ENCODE measurements around the gene MAP3K9. TPM values are rescaled to one million over a fixed set of nuclear protein-coding genes. Genes with fewer than 3 reads are reported as not detected.
A peak's percentile ranks its signal among the peaks of the same experiment; 100 is the strongest.

Gene MAP3K9
- total RNA-seq, 1 experiment from 2014 or later: 28.0 TPM

DNA sequence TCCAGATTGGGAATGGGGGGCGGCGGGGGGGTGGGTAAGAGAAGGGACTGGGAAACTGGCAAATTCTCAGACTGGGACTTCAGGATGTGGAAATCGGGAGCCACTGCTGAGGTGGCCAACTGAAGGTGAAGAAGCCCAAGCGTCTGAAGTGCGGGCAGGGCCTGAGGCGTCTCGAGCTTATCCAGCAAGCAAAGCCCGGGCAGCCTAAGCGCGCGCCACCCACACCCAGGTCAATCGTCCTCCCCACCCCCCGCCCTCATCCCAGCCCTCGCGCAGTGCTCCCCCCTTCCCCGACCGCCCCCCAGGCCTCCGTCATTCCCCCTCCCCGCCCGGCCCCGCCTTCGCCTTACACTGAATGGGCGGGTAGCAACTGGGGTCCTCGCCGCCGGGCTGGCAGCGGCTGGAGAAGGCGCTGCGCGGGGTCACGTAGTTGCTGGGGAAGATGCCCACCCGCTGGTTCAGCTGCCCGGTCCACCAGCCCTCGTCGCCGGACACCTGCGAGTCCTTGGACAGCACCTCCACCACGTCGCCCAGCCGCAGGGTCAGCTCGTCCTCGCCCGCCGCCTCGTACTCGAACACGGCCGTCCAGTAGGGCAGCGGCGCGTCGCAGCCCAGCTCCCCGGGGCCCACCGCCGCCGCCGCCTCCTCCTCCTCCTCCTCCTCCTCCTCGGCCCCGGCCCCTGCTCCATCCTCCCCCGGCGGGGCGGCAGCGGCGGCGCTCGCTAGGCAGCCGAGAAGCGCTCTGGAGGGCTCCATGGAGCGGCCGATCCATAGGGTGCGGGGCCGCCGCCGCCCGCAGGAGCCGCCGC, 693 bp downstream of the MAP3K9 start (continued):
- TF ChIP-seq, protein P1, sequence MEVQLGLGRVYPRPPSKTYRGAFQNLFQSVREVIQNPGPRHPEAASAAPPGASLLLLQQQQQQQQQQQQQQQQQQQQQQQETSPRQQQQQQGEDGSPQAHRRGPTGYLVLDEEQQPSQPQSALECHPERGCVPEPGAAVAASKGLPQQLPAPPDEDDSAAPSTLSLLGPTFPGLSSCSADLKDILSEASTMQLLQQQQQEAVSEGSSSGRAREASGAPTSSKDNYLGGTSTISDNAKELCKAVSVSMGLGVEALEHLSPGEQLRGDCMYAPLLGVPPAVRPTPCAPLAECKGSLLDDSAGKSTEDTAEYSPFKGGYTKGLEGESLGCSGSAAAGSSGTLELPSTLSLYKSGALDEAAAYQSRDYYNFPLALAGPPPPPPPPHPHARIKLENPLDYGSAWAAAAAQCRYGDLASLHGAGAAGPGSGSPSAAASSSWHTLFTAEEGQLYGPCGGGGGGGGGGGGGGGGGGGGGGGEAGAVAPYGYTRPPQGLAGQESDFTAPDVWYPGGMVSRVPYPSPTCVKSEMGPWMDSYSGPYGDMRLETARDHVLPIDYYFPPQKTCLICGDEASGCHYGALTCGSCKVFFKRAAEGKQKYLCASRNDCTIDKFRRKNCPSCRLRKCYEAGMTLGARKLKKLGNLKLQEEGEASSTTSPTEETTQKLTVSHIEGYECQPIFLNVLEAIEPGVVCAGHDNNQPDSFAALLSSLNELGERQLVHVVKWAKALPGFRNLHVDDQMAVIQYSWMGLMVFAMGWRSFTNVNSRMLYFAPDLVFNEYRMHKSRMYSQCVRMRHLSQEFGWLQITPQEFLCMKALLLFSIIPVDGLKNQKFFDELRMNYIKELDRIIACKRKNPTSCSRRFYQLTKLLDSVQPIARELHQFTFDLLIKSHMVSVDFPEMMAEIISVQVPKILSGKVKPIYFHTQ (CRISPR knock-in tag; IDR thresholded peaks at IDR 0.05): no peak
- TF ChIP-seq MLX (CRISPR knock-in tag; IDR thresholded peaks at IDR 0.05) (no peak), ZNF396 (CRISPR knock-in tag; IDR thresholded peaks at IDR 0.05; ENCODE audit: borderline replicate concordance) (no peak), ZNF219 (CRISPR knock-in tag; IDR thresholded peaks at IDR 0.05; ENCODE audit: borderline replicate concordance) (no peak), CBFB (CRISPR knock-in tag; IDR thresholded peaks at IDR 0.05; ENCODE audit: low read depth) (0 out of 2 replicates have a peak, but pooled peaks have one; percentile 35), PRRX2 (CRISPR knock-in tag; IDR thresholded peaks at IDR 0.05) (no peak), SP1 (CRISPR knock-in tag; conservative IDR thresholded peaks at IDR 0.05) (no peak), GRHL2 (CRISPR knock-in tag; IDR thresholded peaks at IDR 0.05; ENCODE audit: insufficient replicate concordance, severe bottlenecking) (no peak), ATF1 (CRISPR knock-in tag; IDR thresholded peaks at IDR 0.05) (no peak), KAT7 (CRISPR knock-in tag; IDR thresholded peaks at IDR 0.05; ENCODE audit: borderline replicate concordance) (no peak), NR3C1 (CRISPR knock-in tag; conservative IDR thresholded peaks at IDR 0.05; ENCODE audit: low read depth) (no peak), TP53 (CRISPR knock-in tag; IDR thresholded peaks at IDR 0.05) (0 out of 2 replicates have a peak, but pooled peaks have one; percentile 33), FOXP1 (CRISPR knock-in tag; IDR thresholded peaks at IDR 0.05; ENCODE audit: borderline replicate concordance) (0 out of 2 replicates have a peak, but pooled peaks have one; percentile 27), CREB1 (CRISPR knock-in tag; IDR thresholded peaks at IDR 0.05) (no peak), ZNF423 (CRISPR knock-in tag; IDR thresholded peaks at IDR 0.05) (no peak)
- TF ChIP-seq, protein P2, sequence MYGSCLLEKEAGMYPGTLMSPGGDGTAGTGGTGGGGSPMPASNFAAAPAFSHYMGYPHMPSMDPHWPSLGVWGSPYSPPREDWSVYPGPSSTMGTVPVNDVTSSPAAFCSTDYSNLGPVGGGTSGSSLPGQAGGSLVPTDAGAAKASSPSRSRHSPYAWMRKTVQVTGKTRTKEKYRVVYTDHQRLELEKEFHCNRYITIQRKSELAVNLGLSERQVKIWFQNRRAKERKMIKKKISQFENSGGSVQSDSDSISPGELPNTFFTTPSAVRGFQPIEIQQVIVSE (CRISPR knock-in tag; IDR thresholded peaks at IDR 0.05; ENCODE audit: borderline replicate concordance): no peak
- TF ChIP-seq, protein P3, sequence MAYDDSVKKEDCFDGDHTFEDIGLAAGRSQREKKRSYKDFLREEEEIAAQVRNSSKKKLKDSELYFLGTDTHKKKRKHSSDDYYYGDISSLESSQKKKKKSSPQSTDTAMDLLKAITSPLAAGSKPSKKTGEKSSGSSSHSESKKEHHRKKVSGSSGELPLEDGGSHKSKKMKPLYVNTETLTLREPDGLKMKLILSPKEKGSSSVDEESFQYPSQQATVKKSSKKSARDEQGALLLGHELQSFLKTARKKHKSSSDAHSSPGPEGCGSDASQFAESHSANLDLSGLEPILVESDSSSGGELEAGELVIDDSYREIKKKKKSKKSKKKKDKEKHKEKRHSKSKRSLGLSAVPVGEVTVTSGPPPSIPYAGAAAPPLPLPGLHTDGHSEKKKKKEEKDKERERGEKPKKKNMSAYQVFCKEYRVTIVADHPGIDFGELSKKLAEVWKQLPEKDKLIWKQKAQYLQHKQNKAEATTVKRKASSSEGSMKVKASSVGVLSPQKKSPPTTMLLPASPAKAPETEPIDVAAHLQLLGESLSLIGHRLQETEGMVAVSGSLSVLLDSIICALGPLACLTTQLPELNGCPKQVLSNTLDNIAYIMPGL (CRISPR knock-in tag; IDR thresholded peaks at IDR 0.05): 0 out of 2 replicates have a peak, but pooled peaks have one; percentile 31
- TF ChIP-seq, protein P4, sequence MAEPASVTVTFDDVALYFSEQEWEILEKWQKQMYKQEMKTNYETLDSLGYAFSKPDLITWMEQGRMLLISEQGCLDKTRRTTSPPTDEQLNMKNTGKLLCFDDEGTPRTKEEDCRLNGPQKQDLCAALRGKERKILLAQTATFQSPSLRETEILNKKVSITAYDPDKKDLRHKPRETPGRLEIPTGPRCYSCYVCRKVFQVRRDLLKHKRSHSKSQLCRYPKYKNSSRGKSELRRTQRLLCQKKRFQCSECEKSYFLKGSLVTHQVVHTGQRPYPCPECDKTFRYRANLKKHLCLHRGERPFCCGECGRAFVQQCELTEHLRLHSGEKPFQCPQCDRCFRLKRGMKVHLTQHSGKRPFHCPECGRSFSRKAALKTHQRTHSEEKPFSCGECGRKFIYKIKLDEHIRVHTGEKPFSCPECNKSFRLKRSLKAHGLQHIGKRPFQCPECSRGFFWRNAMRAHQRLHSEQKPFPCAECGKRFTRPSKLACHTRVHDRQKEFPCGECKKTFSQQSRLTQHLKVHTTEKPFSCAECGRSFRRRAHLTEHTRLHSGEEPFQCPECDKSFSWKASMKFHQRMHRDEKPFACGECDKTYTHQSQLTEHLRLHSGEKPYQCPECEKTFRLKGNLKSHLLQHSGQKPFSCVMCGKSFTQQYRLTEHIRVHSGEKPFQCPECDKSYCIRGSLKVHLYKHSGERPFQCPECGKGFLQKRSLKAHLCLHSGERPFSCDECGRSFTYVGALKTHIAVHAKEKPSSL (CRISPR knock-in tag; conservative IDR thresholded peaks at IDR 0.05): no peak
- TF ChIP-seq, protein P5, sequence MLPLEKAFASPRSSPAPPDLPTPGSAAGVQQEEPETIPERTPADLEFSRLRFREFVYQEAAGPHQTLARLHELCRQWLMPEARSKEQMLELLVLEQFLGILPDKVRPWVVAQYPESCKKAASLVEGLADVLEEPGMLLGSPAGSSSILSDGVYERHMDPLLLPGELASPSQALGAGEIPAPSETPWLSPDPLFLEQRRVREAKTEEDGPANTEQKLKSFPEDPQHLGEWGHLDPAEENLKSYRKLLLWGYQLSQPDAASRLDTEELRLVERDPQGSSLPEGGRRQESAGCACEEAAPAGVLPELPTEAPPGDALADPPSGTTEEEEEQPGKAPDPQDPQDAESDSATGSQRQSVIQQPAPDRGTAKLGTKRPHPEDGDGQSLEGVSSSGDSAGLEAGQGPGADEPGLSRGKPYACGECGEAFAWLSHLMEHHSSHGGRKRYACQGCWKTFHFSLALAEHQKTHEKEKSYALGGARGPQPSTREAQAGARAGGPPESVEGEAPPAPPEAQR (CRISPR knock-in tag; IDR thresholded peaks at IDR 0.05): no peak
- TF ChIP-seq, protein P6, sequence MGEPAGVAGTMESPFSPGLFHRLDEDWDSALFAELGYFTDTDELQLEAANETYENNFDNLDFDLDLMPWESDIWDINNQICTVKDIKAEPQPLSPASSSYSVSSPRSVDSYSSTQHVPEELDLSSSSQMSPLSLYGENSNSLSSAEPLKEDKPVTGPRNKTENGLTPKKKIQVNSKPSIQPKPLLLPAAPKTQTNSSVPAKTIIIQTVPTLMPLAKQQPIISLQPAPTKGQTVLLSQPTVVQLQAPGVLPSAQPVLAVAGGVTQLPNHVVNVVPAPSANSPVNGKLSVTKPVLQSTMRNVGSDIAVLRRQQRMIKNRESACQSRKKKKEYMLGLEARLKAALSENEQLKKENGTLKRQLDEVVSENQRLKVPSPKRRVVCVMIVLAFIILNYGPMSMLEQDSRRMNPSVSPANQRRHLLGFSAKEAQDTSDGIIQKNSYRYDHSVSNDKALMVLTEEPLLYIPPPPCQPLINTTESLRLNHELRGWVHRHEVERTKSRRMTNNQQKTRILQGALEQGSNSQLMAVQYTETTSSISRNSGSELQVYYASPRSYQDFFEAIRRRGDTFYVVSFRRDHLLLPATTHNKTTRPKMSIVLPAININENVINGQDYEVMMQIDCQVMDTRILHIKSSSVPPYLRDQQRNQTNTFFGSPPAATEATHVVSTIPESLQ (CRISPR knock-in tag; IDR thresholded peaks at IDR 0.05): no peak

Data from WTC11 (cell line).